ENCODE data around the gene GRHL1.
"Not testable (repeated sequence)": the region's sequence is repeated elsewhere in the genome, so short reads cannot be mapped to it uniquely, and the experiment has no call there.

The GRHL1 gene

DNA sequence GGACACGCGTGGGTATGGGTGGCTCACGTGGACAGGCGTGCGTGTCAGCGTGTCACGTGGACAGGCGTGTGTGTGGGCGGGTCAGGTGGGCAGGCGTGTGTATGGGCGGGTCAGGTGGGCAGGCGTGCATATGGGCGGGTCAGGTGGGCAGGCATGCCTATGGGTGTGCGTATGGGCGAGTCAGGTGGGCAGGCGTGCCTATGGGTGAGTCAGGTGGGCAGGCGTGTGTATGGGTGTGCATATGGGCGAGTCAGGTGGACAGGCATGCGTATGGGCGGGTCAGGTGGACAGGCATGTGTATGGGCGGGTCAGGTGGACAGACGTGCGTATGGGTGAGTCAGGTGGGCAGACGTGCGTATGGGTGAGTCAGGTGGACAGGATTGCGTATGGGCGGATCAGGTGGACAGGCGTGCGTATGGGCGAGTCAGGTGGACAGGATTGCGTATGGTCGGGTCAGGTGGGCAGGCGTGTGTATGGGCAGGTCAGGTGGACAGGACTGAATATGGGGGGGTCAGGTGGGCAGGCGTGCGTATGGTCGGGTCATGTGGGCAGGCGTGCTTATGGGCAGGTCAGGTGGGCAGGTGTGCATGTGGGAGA is 61.0 kb downstream of the GRHL1 start:
- DNase-seq = not testable (repeated sequence)

DNA sequence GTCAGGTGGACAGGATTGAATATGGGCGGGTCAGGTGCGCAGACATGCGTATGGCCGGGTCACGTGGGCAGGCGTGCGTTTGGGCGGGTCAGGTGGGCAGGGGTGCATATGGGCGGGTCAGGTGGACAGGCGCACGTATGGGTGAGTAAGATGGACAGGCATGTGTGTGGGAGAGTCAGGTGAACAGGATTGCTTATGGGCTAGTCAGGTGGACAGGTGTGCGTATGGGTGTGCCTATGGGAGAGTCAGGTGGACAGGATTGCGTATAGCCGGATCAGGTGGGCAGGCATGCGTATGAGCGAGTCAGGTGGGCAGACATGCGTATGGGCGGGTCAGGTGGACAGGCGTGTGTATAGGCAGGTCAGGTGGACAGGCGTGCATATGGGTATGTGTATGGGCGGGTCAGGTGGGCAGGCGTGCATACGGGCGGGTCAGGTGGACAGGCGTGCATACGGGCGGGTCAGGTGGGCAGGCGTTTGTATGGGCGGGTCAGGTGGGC is 61.5 kb downstream of the GRHL1 start:
- no peak for DNase-seq

DNA sequence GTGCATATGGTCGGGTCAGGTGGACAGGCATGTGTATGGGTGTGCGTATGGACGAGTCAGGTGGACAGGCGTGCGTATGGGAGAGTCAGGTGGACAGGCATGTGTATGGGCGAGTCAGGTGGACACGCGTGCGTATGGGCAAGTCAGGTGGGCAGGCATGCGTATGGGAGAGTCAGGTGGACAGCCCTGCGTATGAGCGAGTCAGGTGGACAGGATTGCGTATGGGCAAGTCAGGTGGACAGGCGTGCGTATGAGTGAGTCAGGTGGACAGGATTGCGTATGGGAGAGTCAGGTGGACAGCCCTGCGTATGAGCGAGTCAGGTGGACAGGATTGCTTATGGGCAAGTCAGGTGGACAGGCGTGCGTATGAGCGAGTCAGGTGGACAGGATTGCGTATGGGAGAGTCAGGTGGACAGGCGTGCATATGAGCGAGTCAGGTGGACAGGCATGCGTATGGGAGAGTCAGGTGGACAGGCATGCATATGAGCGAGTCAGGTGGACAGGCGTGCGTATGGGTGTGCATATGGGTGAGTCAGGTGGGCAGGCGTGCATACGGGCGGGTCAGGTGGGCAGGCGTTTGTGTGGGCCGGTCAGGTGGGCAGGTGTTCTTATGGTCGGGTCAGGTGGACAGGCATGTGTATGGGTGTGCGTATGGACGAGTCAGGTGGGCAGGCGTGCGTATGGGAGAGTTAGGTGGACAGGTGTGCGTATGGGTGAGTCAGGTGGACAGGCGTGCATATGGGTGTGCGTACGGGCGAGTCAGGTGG is 62.3 kb downstream of the GRHL1 start:
- not testable (repeated sequence) for DNase-seq

DNA sequence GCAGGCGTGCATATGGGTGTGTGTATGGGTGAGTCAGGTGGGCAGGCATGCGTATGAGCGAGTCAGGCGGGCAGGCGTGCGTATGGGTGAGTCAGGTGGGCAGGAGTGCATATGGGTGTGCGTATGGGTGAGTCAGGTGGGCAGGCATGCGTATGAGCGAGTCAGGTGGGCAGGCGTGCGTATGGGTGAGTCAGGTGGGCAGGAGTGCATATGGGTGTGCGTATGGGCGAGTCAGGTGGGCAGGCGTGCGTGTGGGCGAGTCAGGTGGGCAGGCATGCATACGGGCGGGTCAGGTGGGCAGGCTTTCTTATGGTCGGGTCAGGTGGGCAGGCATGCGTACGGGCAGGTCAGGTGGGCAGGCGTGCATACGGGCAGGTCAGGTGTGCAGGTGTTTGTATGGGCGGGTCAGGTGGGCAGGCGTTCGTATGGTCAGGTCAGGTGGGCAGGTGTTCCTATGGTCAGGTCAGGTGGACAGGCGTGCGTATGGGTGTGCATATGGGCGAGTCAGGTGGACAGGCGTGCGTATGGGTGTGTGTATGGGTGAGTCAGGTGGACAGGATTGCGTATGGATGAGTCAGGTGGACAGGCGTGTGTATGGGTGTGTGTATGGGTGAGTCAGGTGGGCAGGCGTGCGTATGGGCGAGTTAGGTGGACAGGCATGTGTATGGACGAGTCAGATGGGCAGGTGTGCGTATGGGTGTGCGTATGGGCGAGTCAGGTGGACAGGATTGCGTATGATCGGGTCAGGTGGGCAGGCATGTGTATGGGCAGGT is 63.1 kb downstream of the GRHL1 start:
- DNase-seq = no peak

DNA sequence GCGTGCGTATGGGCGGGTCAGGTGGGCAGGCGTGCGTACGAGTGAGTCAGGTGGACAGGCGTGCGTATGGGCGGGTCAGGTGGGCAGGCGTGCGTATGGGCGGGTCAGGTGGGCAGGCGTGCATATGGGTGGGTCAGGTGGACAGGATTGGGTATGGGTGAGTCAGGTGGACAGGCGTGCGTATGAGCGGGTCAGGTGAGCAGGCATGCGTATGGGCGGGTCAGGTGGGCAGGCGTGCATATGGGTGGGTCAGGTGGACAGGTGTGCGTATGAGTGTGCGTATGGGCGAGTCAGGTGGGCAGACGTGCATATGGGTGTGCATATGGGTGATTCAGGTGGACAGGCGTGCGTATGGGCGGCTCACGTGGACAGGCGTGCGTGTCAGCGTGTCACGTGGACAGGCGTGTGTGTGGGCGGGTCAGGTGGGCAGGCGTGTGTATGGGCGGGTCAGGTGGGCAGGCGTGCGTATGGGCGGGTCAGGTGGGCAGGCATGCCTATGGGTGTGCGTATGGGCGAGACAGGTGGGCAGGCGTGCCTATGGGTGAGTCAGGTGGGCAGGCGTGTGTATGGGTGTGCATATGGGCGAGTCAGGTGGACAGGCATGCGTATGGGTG is 64.0 kb downstream of the GRHL1 start:
- DNase-seq = not testable (repeated sequence)

DNA sequence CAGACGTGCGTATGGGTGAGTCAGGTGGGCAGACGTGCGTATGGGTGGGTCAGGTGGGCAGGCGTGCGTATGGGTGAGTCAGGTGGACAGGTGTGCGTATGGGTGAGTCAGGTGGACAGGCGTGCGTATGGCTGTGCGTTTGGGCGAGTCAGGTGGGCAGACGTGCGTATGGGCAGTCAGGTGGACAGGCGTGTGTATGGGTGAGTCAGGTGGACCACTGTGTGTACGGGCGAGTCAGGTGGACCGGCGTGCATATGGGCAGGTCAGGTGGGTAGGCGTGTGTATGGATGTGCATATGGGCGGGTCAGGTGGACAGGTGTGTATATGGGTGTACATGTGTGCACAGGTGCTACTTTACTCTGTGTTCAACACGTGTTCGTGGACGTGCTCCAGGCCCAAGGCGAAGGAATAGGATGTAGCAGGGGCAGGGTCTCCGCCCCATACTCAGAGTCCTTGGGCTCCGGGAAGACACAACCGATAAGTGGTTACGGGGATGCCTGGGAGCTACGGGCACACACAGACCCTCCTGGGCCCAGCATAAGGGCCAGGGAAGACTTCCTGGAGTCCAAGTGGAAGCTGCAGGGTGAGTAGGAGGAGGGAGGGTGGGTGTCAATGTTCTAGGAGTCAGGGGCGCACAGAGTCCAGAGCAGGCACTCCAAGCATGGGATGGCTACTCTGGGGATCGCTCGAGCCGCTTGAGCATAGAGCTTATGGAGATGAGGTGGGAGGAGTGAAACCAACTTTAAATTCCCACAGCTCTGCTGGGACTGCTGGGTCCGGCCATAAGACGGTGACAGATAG is 64.7 kb downstream of the GRHL1 start:
- DNase-seq = no peak

DNA sequence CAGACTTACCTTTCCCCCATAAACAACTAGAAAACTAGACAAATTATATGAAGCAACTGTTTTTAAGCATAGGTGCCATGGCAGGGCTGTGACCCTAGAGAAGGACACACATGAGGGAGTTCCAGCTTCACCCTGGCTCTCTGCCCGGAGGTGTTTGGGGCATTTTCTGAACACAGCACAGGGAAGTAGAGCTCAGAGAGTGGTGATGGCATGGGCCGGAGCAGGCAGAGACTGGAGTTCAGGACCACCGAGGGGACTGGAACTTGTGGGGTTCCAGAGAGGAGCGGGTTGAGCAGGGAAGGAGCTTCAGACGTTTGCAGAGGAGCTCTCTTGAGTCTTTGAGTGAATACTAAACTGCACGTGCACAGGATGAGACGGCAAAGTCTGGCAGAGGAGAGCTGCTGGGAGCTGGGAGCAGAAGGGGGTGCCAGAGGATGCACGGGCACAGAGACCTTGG is 65.3 kb downstream of the GRHL1 start:
- no peak for DNase-seq

DNA sequence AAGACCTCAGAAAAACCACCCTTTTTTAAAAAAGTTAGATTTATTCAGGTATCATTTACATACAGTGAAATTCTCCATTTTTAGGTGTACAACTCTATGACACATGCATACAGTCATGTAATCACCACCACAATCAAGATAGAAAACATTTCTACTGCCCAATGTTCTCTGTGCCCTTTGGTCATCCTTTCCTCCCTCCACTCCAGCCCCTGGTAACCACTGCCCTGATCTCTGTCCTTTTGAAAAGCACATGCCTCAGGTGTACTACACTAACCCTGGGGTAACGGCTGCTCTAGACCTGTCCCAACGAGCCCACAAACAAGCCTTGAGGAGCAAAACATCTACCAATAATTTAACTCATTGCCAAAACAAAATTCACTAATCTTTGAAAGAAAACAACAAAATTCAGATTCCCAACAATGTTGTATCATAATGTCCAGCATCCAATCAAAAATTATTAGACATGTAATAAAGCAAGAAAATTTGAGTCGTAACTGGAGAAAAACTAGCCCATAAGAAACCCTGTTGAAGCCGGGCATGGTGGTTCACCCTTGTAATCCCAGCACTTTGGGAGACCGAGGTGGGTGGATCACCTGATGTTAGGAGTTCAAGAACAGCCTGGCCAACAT is 65.9 kb downstream of the GRHL1 start:
- DNase-seq = no peak

DNA sequence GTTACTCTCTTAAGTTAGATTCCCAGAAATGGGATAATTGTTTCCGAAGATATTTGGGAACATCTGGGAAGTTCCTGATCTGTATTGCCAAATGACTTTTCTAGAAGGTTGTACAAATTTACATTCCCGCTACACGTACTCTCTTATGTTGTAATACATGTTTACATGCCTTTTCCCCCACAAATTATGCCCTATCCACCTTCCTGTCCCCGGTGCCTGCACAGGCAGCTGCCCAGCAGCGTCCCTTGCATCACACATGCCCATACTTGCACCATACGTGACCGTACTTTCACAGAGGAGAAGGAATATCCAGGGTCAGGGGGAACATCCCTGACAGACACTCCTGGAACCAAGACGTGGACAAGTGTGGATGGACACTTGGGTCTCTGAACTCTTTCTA is 67.7 kb downstream of the GRHL1 start:
- DNase-seq = no peak

DNA sequence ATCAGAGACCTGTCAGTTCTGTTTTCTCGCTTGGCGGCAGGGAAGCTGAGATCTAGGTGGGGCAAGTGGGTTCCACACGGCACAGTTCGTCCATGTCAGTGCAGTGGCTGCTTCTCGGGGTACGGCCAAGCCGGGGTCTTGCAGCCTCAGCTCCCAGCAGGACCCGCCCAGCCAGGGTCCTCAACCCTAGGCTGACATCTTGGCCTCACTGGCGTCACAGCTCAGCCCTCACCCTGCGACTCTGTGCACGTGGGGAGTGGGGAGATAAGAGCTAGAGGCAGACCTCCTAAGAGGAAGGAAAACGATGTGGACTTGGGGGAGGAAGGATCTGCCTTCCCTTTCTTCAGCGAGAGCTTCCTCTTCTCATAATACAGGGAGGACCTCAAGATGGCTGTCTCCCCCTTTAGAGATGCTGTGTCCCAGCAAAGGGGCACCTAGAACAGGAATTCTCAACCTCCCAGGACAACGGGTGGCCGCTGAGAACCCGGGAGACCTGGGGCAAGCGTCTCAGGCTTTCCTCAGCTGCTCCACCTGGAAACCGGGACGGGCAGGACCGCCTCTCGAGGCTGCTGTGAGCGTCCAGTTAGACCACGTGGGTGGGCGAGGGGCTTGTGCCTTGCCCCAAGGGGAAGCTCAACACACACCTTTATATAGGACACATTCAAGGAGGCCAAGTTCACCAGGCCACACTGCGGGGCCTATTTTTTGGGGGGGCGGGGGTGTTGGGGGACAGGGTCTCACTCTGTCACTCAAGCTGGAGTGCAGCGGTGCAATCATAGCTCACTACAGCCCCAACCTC is 68.3 kb downstream of the GRHL1 start:
- DNase-seq = no peak

DNA sequence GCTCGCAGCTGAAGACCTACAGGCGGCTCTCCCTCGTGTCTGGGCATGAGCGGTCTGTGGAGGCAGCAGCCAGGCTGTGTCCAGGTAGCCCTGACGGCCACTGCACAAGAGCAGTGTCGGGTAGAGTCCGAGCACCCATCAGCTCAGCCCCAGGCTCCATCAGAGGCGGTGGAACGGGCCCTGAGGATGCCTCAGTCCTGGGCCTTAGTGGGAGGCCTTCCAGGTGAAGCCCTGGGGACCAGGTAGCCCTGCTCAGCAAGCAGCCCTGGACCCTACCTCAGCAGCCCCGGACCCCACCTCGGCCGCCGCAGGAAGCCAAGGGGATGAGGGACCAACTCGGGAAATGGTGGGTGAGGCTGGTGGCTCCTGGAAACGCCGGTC is 70.5 kb downstream of the GRHL1 start:
- no peak for DNase-seq

DNA sequence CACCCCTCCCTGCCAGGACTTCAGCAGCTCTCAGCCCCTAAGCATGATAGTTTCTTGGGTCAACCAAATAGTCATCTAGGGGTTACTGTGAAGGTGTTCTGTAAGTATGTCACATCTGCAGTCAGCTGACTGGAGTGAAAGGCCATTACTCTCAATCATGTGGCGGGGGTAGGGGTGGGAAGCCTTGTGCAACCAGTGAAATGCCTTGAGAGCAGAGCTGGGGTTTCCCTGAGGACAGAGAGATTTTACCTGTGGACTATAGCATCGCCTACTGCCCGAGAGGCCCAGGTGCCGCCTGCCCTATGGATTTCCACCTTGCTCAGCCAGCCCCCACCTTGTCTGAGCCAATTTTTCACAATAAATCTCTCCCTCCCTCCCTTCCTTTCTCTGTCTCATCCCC is 71.0 kb downstream of the GRHL1 start:
- no peak for DNase-seq

DNA sequence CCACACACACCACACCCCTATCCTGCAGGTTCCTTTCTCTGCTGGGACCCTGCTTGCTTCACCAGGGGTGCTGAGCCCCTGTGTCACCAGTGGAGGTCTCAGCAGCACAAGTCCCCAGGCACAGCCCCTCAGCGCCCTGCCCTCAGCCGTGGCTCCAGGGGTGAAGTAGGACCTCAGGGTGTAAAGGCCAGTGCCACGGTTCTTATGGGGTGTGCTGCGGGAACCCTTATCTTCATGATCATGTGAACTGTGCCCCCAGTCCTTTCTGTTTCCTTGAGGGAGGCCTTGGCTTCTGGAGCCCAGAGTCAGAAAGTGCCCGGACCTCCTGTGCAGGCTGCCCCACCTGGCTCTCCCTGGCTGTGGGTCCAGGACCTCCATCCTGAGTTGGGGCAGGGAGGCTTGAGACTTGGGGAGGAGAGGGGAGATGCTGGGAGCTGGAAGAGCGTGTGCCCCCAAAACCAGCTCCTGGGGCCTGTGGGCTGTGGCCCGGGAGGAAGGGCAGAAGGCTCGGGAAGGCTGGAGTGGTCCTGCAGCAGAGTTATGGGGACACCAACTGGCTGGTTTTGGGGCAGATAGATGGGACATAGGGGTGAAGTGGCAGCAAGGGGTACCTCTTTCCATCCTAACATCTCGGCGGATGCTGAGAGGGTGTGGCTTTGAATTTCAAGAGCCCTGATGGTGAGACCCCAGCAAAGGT is 71.6 kb downstream of the GRHL1 start:
- DNase-seq = no peak

DNA sequence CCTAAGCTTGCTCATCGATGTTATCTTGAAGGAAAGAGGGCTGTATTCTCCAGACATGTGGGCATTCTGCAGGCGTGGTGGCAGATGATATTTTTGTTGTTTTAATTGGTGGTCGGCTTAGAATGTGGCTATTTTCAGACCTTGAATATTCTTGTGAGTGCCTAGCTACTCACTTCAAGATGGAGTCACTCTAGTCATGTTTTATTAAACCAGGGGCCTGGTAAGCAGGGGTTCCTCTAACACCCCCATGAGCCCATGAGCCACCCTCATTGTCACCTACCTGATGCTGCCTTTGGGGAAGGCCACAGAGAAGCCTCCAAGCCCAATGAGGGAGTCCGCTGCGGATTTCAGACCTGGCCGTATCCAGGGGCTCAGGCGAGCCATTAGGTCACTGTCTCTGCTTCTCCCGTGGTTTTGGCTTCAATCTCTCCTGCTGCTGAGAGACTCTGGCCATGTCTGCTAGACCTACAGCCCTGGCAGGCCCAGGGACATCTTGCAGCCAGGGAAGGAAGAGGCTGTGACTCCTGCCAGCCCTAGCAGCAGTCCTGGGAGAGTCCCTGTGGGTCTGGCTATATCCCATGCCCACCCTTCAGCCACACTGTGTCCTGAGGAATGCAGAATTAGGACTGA is 75.6 kb downstream of the GRHL1 start:
- DNase-seq = no peak

DNA sequence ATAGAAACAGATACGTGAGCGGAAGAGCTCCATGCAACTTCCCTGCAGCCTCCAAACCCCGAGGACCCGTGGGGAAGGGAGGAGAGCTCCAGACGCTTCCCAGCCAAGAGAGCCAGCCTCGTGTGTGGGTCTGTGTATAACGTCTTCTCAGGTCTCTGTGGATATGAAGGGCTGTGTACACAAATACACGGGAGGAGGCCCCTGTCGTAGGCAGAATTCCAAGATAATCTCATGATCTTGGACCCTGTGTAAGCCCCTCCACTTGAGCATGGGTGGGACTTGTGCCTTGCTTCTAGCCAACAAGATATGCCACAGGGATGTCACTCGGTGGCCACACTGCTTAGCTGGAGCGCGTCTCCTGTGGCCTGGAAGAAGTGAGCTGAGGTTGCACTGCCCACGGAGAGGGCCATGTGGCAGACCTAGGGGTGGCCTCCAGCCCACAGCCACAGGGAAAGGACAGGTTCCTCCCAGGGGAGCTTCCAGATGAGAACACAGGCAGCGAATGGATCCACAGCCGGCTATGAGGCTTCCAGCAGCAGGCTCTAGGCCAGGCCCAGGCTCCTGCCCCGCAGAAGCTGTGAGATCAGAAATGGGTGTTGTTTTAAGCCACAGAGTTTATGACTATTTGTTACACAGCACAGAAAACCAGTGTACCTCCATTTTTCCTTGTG is 76.3 kb downstream of the GRHL1 start:
- DNase-seq = no peak

DNA sequence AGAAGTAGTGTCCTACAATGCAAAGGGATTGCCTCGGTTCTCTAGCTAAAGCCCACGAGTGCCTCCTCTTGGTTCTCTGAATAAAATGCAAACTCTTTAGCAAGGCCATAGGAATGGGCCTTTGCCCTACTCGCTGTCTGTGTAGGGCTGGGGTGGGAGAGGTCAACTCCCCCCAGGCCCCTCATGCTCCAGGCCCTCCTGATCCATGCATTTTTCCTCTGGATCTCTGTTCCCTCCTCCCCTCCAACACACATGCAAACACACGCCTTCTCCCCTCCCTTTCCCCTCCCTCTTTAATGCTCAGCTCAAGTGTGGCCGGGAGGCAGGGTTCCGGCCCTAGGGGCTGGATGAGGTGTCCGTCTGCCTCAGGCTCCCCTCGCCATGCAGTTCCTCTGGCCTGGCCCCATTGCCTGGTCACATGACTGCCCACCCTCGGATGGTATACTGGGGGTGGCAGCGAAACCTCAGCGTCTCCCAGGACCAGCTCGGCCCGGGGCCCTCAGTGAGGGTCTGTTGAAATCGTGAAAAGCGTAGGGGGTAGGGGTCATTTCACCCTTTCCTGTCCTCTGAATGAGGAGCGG is 77.0 kb downstream of the GRHL1 start:
- no peak for DNase-seq

DNA sequence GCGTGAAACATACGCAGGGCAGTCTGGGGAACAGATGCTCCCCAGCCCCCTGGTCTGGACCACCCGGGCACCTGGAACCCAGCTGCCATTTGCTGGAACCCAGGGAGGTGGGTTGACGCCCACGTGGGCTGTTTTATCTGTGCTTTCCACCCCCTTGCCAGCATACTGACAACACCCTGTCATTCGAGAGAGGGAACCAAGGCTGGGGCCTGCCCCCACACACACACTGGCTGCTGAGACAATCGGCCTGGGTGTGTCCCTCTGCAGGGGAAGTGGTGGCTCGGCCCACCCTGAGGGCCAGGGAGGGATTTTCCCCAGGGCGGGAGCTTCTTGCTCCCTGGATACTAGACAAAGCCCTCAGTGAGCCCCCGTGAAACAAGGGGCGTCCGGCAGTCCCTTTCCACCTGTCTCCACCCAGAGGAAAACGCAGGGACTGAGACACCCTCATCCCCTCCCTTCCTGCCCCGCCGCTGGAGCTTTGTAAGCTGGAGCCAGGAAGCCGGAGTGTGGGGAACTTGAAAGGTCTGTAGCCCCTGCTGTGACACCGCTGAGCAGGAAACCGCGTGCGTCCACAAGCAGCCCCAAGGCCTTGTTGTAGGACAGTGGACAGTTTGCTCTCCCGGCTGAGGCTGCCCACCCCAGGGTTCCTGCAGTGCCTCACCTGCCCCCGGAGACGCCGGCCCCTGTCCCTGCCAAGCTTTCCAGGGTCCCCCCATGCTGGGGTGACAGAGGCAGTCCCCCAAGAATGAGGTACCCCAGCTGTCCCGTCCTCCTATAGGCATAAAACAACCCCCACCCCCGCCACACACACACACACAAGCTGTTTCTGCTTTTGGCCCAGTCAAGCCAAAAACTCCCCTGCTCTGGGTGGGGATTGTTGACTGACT is 77.7 kb downstream of the GRHL1 start:
- peak; percentile 21 for DNase-seq

DNA sequence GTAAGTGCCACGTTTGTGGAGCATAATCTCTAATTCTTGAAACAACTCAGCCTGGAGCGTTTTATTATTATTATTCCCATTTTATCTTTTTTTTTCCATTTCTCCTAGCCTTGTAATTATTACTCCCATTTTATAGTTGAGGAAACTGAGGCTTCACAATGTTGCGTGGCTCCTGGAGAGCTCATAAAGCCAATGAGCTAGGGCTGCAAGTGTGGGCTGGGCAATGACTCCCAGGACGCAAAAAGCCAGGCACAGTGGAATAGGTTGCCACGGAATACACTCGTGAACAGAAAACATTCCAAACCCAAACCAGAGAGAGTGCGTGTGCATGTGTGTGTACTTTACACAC is 78.4 kb downstream of the GRHL1 start:
- no peak for DNase-seq

Measured in activated gamma-delta T cell (primary cell).